CD4-positive, alpha-beta T cell (primary cell): Measurements from ENCODE around the gene NARS2. TPM values are rescaled to one million over a fixed set of nuclear protein-coding genes. Genes with fewer than 3 reads are reported as not detected.

Experiments used
- ATAC-seq: fragments of 200-7000 bp; cut with Tn5 transposase; one replicate; pipeline ENCODE4 v1.10.0; 2022; ENCODE audit warnings: mild to moderate bottlenecking; ENCODE audit not compliant: poor library complexity
- CTCF ChIA-PET: fragments of 350-600 bp; sonication (Branson Sonifier 250); formaldehyde crosslinking; loops from one replicate; lab custom pipeline; 2021; ENCODE audit warnings: antibody characterized with exemption, inconsistent platforms; lab: Charles Lee
- POLR2A ChIA-PET: fragments of 350-600 bp; sonication (Branson Sonifier 250); formaldehyde crosslinking; loops from one replicate; lab custom pipeline; 2021; ENCODE audit warnings: antibody characterized with exemption, inconsistent platforms; lab: Charles Lee
- DNase-seq, 14 experiments: peaks; one replicate each; pipeline ENCODE4 v3.0.0-alpha.2; 2013 to 2020; ENCODE audit warnings: mixed read lengths in 2 of 14
- H3K27ac ChIP-seq, 2 donors: one replicate each; pipeline versions ENCODE4 v1.5.1 to v1.7.0; 2013; ENCODE audit warnings: low read length in 2 of 2, low read depth in 1 of 2, mild to moderate bottlenecking in 1 of 2
- H3K27me3 ChIP-seq, 2 experiments: 1 replicate in 1 of 2; 2 replicates in 1 of 2; pipeline versions ENCODE4 v1.6.1 to v1.7.0; 2013; ENCODE audit warnings: low read length in 2 of 2, control low read depth in 1 of 2, mild to moderate bottlenecking in 1 of 2, moderate library complexity in 1 of 2; ENCODE audit not compliant: insufficient read depth in 2 of 2, control insufficient read depth in 1 of 2
- H3K36me3 ChIP-seq: one replicate; pipeline ENCODE4 v1.6.1; 2013; ENCODE audit warnings: low read length, control low read depth; ENCODE audit not compliant: insufficient read depth
- H3K4me1 ChIP-seq: one replicate; pipeline ENCODE4 v1.6.1; 2013; ENCODE audit warnings: low read length, control low read depth; ENCODE audit not compliant: insufficient read depth
- H3K4me3 ChIP-seq: one replicate; pipeline ENCODE4 v1.5.1; 2013; ENCODE audit warnings: mild to moderate bottlenecking, low read length, moderate library complexity
- H3K9me3 ChIP-seq, 2 experiments: 1 replicate in 1 of 2; 2 replicates in 1 of 2; pipeline versions ENCODE4 v1.6.1 to v1.7.0; 2013; ENCODE audit warnings: low read length in 2 of 2, mild to moderate bottlenecking in 2 of 2, control low read depth in 1 of 2, moderate library complexity in 1 of 2; ENCODE audit not compliant: control insufficient read depth in 1 of 2, insufficient read depth in 1 of 2
- H3K27ac Mint-ChIP-seq: one replicate; pipeline ENCODE4 v1.8.0; 2020; ENCODE audit warnings: mixed read lengths
- H3K27me3 Mint-ChIP-seq: one replicate; pipeline ENCODE4 v1.8.0; 2021; ENCODE audit warnings: mixed read lengths
- H3K36me3 Mint-ChIP-seq: one replicate; pipeline ENCODE4 v1.8.0; 2021; ENCODE audit warnings: low read depth, mixed read lengths
- H3K4me1 Mint-ChIP-seq: one replicate; pipeline ENCODE4 v1.8.0; 2021; ENCODE audit warnings: low read depth, mixed read lengths
- H3K4me3 Mint-ChIP-seq: one replicate; pipeline ENCODE4 v1.8.0; 2020; ENCODE audit warnings: mild to moderate bottlenecking, mixed read lengths
- H3K9me3 Mint-ChIP-seq: one replicate; pipeline ENCODE4 v1.8.0; 2020; ENCODE audit warnings: mixed read lengths
- CTCF ChIP-seq: fragments of 200-600 bp; IDR thresholded peaks from one replicate; pipeline ENCODE4 v1.8.0; 2022; ENCODE audit warnings: antibody characterized with exemption, mild to moderate bottlenecking
- intact Hi-C, 2 experiments: fragments of 100-400 bp; cut with DNase I in 1 of 2; cut with micrococcal nuclease in 1 of 2; formaldehyde crosslinking; loops; one replicate each; pipeline versions ENCODE4 v1.15.1 to v1.9.0; 2023 to 2025; cut with DNase I, micrococcal nuclease
- total RNA-seq, 174 experiments: library from RNA in 2 of 174; stranded (reverse) in 2 of 174; gene quantifications; one replicate each; pipeline ENCODE4 v1.2.3 and lab custom pipeline; 2021 to 2026

Gene NARS2
- total RNA-seq, 2 experiments from 2014 or later: 8.7 to 9.3 TPM

GRCh38 chr11:78476066-78476465 lies 98.6 kb downstream of the NARS2 start:
- no peaks in the 10 kb centered on the region for H3K27me3 ChIP-seq
- TF ChIP-seq CTCF: no peak
- peaks cover 9% of the 10 kb centered on the region for H3K36me3 ChIP-seq
- H3K4me1 Mint-ChIP-seq: no peaks in the 10 kb centered on the region
- no peaks in the 10 kb centered on the region for H3K4me1 ChIP-seq
- no peaks in the 10 kb centered on the region for H3K9me3 ChIP-seq
- no peak overlapping the region for H3K27ac ChIP-seq
- ATAC-seq: no peak
- ChIA-PET CTCF (no interaction called here), POLR2A (no interaction called here)
- no peak overlapping the region for H3K4me3 ChIP-seq
- H3K27me3 Mint-ChIP-seq: no peaks in the 10 kb centered on the region
- H3K36me3 Mint-ChIP-seq: peaks cover 64% of the 10 kb centered on the region
- intact Hi-C loops: no loop called here
- DNase-seq: no peak
- H3K9me3 Mint-ChIP-seq: no peaks in the 10 kb centered on the region
- H3K27ac Mint-ChIP-seq: no peak overlapping the region
- H3K4me3 Mint-ChIP-seq: no peak overlapping the region

- peaks cover 68% of the 10 kb centered on the region for H3K36me3 Mint-ChIP-seq
- intact Hi-C loops: no loop called here
Observed at GRCh38 chr11:78474451-78474850, 100.2 kb downstream of the NARS2 start.

GRCh38 chr11:78472905-78473304 lies 101.8 kb downstream of the NARS2 start:
- Histone ChIP-seq H3K4me3 (no peak overlapping the region), H3K27me3 (no peaks in the 10 kb centered on the region), H3K9me3 (no peaks in the 10 kb centered on the region), H3K27ac (no peak overlapping the region), H3K4me1 (no peaks in the 10 kb centered on the region), H3K36me3 (peaks cover 7% of the 10 kb centered on the region)
- POLR2A ChIA-PET: no interaction called here
- no peak for DNase-seq
- H3K4me3 Mint-ChIP-seq: no peak overlapping the region
- no peak for TF ChIP-seq CTCF
- CTCF ChIA-PET: no interaction called here
- intact Hi-C loops: no loop called here
- H3K27me3 Mint-ChIP-seq: no peaks in the 10 kb centered on the region
- no peak overlapping the region for H3K27ac Mint-ChIP-seq
- H3K9me3 Mint-ChIP-seq: no peaks in the 10 kb centered on the region
- H3K4me1 Mint-ChIP-seq: peaks cover 3% of the 10 kb centered on the region
- ATAC-seq: no peak
- H3K36me3 Mint-ChIP-seq: peaks cover 65% of the 10 kb centered on the region

More at GRCh38 chr11:78474451-78474850, 100.2 kb downstream of the NARS2 start:
- Histone ChIP-seq H3K4me1 (no peaks in the 10 kb centered on the region), H3K27ac (no peak overlapping the region), H3K27me3 (no peaks in the 10 kb centered on the region), H3K36me3 (peaks cover 6% of the 10 kb centered on the region), H3K9me3 (no peaks in the 10 kb centered on the region), H3K4me3 (no peak overlapping the region)
- Mint-ChIP-seq H3K27me3 (no peaks in the 10 kb centered on the region), H3K4me3 (no peak overlapping the region), H3K4me1 (peaks cover 3% of the 10 kb centered on the region), H3K27ac (no peak overlapping the region), H3K9me3 (no peaks in the 10 kb centered on the region)
- ChIA-PET POLR2A (no interaction called here), CTCF (no interaction called here)
- no peak for ATAC-seq
- no peak for TF ChIP-seq CTCF
- DNase-seq: no peak
